CD4-positive, alpha-beta T cell (primary cell): Measurements from ENCODE around the gene INO80. TPM values are rescaled to one million over a fixed set of nuclear protein-coding genes. Genes with fewer than 3 reads are reported as not detected.
A peak's percentile ranks its signal among the peaks of the same experiment; 100 is the strongest.
"Not testable (repeated sequence)": the region's sequence is repeated elsewhere in the genome, so short reads cannot be mapped to it uniquely, and the experiment has no call there.

Experiments used
- ATAC-seq: fragments of 200-7000 bp; cut with Tn5 transposase; one replicate; pipeline ENCODE4 v1.10.0; 2022; ENCODE audit warnings: mild to moderate bottlenecking; ENCODE audit not compliant: poor library complexity
- CTCF ChIA-PET: fragments of 350-600 bp; sonication (Branson Sonifier 250); formaldehyde crosslinking; loops from one replicate; lab custom pipeline; 2021; ENCODE audit warnings: antibody characterized with exemption, inconsistent platforms; lab: Charles Lee
- POLR2A ChIA-PET: fragments of 350-600 bp; sonication (Branson Sonifier 250); formaldehyde crosslinking; loops from one replicate; lab custom pipeline; 2021; ENCODE audit warnings: antibody characterized with exemption, inconsistent platforms; lab: Charles Lee
- DNase-seq, 14 experiments: peaks; one replicate each; pipeline ENCODE4 v3.0.0-alpha.2; 2013 to 2020; ENCODE audit warnings: mixed read lengths in 2 of 14
- H3K27ac ChIP-seq, 2 donors: one replicate each; pipeline versions ENCODE4 v1.5.1 to v1.7.0; 2013; ENCODE audit warnings: low read length in 2 of 2, low read depth in 1 of 2, mild to moderate bottlenecking in 1 of 2
- H3K27me3 ChIP-seq, 2 experiments: 1 replicate in 1 of 2; 2 replicates in 1 of 2; pipeline versions ENCODE4 v1.6.1 to v1.7.0; 2013; ENCODE audit warnings: low read length in 2 of 2, control low read depth in 1 of 2, mild to moderate bottlenecking in 1 of 2, moderate library complexity in 1 of 2; ENCODE audit not compliant: insufficient read depth in 2 of 2, control insufficient read depth in 1 of 2
- H3K36me3 ChIP-seq: one replicate; pipeline ENCODE4 v1.6.1; 2013; ENCODE audit warnings: low read length, control low read depth; ENCODE audit not compliant: insufficient read depth
- H3K4me1 ChIP-seq: one replicate; pipeline ENCODE4 v1.6.1; 2013; ENCODE audit warnings: low read length, control low read depth; ENCODE audit not compliant: insufficient read depth
- H3K4me3 ChIP-seq: one replicate; pipeline ENCODE4 v1.5.1; 2013; ENCODE audit warnings: mild to moderate bottlenecking, low read length, moderate library complexity
- H3K9me3 ChIP-seq, 2 experiments: 1 replicate in 1 of 2; 2 replicates in 1 of 2; pipeline versions ENCODE4 v1.6.1 to v1.7.0; 2013; ENCODE audit warnings: low read length in 2 of 2, mild to moderate bottlenecking in 2 of 2, control low read depth in 1 of 2, moderate library complexity in 1 of 2; ENCODE audit not compliant: control insufficient read depth in 1 of 2, insufficient read depth in 1 of 2
- H3K27ac Mint-ChIP-seq: one replicate; pipeline ENCODE4 v1.8.0; 2020; ENCODE audit warnings: mixed read lengths
- H3K27me3 Mint-ChIP-seq: one replicate; pipeline ENCODE4 v1.8.0; 2021; ENCODE audit warnings: mixed read lengths
- H3K36me3 Mint-ChIP-seq: one replicate; pipeline ENCODE4 v1.8.0; 2021; ENCODE audit warnings: low read depth, mixed read lengths
- H3K4me1 Mint-ChIP-seq: one replicate; pipeline ENCODE4 v1.8.0; 2021; ENCODE audit warnings: low read depth, mixed read lengths
- H3K4me3 Mint-ChIP-seq: one replicate; pipeline ENCODE4 v1.8.0; 2020; ENCODE audit warnings: mild to moderate bottlenecking, mixed read lengths
- H3K9me3 Mint-ChIP-seq: one replicate; pipeline ENCODE4 v1.8.0; 2020; ENCODE audit warnings: mixed read lengths
- intact Hi-C, 2 experiments: fragments of 100-400 bp; cut with DNase I in 1 of 2; cut with micrococcal nuclease in 1 of 2; formaldehyde crosslinking; loops; one replicate each; pipeline versions ENCODE4 v1.15.1 to v1.9.0; 2023 to 2025; cut with DNase I, micrococcal nuclease
- total RNA-seq, 174 experiments: library from RNA in 2 of 174; stranded (reverse) in 2 of 174; gene quantifications; one replicate each; pipeline ENCODE4 v1.2.3 and lab custom pipeline; 2021 to 2026
- TF ChIP-seq, protein P1 (sequence below): fragments of 200-600 bp; IDR thresholded peaks from one replicate; pipeline ENCODE4 v1.8.0; 2022; ENCODE audit warnings: antibody characterized with exemption, mild to moderate bottlenecking

The INO80 gene
- total RNA-seq, 2 experiments from 2014 or later: 20.3 to 22.9 TPM

DNA sequence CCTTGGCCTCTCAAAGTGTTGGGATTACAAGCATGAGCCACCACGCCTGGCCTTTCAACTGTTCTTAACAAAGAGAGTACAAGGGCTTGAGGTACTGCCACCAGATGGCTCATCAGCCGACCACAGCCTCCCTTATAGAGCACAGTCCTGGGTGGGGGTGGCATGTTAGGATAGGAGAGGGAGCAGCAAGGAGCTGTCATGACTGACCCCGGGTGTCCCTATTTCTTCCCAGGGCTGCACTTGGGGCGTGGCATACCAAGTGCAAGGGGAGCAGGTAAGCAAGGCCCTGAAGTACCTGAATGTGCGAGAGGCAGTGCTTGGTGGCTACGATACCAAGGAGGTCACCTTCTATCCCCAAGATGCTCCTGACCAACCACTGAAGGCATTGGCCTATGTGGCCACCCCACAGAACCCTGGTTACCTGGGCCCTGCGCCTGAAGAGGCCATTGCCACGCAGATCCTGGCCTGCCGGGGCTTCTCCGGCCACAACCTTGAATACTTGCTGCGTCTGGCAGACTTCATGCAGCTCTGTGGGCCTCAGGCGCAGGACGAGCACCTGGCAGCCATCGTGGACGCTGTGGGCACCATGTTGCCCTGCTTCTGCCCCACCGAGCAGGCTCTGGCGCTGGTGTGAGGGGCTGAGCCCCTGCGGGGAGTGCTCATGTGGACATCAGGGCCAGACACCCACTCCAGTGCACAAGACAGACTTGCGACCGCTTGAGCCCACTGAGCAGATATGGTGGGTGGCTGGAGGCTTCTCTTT lies 160.8 kb downstream of the INO80 start:
- Histone ChIP-seq H3K4me1 (peaks cover 18% of the 10 kb centered on the region), H3K4me3 (no peak overlapping the region), H3K27ac (no peak overlapping the region), H3K27me3 (no peaks in the 10 kb centered on the region), H3K9me3 (no peaks in the 10 kb centered on the region), H3K36me3 (no peaks in the 10 kb centered on the region)
- Mint-ChIP-seq H3K4me3 (peak overlapping the region; percentile 96), H3K4me1 (peaks cover 10% of the 10 kb centered on the region), H3K27me3 (no peaks in the 10 kb centered on the region), H3K36me3 (peaks cover 9% of the 10 kb centered on the region), H3K27ac (no peak overlapping the region), H3K9me3 (no peaks in the 10 kb centered on the region)
- DNase-seq (no peak), ATAC-seq (no peak)
- intact Hi-C loops: loop anchor here in 1 of 2 experiments (10.0 kb wide), 3 partner anchors 51 to 449 kb away; partner anchors contain the start of genes KNL1 and NDUFAF1
- CTCF ChIA-PET: interaction anchor here (1.3 to 4.5 kb wide), 2 partner anchors 14 to 25 kb away, joined by 4 to 37 read pairs; no protein-coding TSS in a partner anchor
- POLR2A ChIA-PET: no interaction called here
- TF ChIP-seq, protein P1, sequence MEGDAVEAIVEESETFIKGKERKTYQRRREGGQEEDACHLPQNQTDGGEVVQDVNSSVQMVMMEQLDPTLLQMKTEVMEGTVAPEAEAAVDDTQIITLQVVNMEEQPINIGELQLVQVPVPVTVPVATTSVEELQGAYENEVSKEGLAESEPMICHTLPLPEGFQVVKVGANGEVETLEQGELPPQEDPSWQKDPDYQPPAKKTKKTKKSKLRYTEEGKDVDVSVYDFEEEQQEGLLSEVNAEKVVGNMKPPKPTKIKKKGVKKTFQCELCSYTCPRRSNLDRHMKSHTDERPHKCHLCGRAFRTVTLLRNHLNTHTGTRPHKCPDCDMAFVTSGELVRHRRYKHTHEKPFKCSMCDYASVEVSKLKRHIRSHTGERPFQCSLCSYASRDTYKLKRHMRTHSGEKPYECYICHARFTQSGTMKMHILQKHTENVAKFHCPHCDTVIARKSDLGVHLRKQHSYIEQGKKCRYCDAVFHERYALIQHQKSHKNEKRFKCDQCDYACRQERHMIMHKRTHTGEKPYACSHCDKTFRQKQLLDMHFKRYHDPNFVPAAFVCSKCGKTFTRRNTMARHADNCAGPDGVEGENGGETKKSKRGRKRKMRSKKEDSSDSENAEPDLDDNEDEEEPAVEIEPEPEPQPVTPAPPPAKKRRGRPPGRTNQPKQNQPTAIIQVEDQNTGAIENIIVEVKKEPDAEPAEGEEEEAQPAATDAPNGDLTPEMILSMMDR: no peak

DNA sequence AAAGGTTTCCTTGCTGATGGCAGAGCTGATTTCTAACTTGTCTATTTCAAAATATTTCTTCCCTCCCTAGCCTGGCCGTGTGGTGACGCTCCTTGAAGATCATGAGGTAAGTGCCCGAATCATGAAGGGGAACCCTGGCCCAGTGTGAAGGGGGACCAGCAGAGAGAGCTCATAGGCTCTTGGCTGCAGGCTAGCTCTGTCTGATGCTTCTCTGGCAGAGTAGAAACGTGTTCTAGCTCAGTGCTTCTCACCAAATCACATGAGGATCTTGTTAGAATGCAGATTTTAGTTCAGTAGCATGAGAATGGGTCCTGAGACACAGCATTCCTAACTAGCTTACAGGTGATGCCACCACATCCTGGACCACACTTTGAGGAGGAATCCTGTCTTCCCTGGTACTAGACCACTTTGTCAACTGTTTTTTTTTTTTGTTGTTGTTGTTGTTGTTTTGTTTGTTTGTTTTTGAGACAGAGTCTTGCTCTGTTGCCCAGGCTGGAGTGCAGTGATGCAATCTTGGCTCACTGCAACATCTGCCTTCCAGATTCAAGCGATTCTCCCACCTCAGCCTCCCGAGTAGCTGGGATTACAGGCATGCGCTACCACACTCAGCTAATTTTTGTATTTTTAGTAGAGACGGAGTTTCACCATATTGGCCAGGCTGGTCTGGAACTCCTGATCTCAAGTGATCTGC lies 161.8 kb downstream of the INO80 start:
- H3K27me3 Mint-ChIP-seq, H3K27ac ChIP-seq, H3K36me3 ChIP-seq, H3K36me3 Mint-ChIP-seq, H3K27me3 ChIP-seq, H3K9me3 ChIP-seq, H3K4me3 ChIP-seq, DNase-seq, H3K9me3 Mint-ChIP-seq, ATAC-seq: not testable (repeated sequence)
- POLR2A ChIA-PET: interaction anchor here (1.0 to 3.6 kb wide), 3 partner anchors 13 to 26 kb away, joined by 3 to 55 read pairs (median 5); no protein-coding TSS in a partner anchor
- CTCF ChIA-PET: interaction anchor here (1.3 to 4.5 kb wide), 3 partner anchors 13 to 51 kb away, joined by 4 to 37 read pairs (median 20); no protein-coding TSS in a partner anchor
- peak overlapping the region; percentile 96 for H3K4me3 Mint-ChIP-seq
- H3K27ac Mint-ChIP-seq: peak overlapping the region; percentile 44
- H3K4me1 ChIP-seq: peaks cover 18% of the 10 kb centered on the region
- intact Hi-C loops: loop anchor here in 1 of 2 experiments (5.0 to 10.0 kb wide), 6 partner anchors 50 to 450 kb away; partner anchors contain the start of genes CHP1, EXD1, INO80 and KNL1
- peaks cover 10% of the 10 kb centered on the region for H3K4me1 Mint-ChIP-seq

DNA sequence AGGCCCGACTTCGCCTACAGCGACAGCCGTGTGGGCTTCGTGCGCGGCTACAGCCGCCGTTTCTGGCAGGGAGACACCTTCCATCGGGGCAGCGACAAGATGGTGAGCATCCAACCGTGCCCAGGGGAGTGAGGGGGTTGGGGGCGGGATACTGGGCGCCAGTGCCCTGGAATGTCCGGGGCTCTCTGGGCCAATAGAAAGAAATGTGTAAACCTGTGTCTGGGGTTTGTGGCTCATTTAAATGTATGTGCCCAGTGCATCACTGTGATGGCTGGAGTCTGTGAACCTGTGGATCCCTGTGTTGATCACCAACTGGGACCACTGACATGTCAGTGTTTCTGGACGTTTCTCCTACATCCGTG lies 162.4 kb downstream of the INO80 start:
- H3K9me3 ChIP-seq: no peaks in the 10 kb centered on the region
- H3K4me1 ChIP-seq: peaks cover 18% of the 10 kb centered on the region
- TF ChIP-seq, protein P1: no peak
- intact Hi-C loops: loop anchor here (1.0 to 10.0 kb wide), 7 partner anchors 11 to 451 kb away; partner anchors contain the start of genes CHP1 (in 1 of the 2), EXD1 (in 1 of the 2), INO80 (in 1 of the 2) and KNL1 (in 1 of the 2)
- POLR2A ChIA-PET: interaction anchor here (0.8 to 3.6 kb wide), 12 partner anchors 11 to 389 kb away, joined by 3 to 55 read pairs (median 3); partner anchors contain the start of genes CCDC32, CHP1, EXD1 and INO80
- peaks cover 9% of the 10 kb centered on the region for H3K36me3 Mint-ChIP-seq
- peak overlapping the region; percentile 81 for H3K4me3 ChIP-seq
- H3K36me3 ChIP-seq: no peaks in the 10 kb centered on the region
- peak overlapping the region; percentile 44 for H3K27ac Mint-ChIP-seq
- no peaks in the 10 kb centered on the region for H3K9me3 Mint-ChIP-seq
- peaks cover 0 to 4% of the 10 kb centered on the region in 2 experiments for H3K27me3 ChIP-seq
- no peaks in the 10 kb centered on the region for H3K27me3 Mint-ChIP-seq
- CTCF ChIA-PET: interaction anchor here (0.5 to 4.5 kb wide), 7 partner anchors 12 to 207 kb away, joined by 3 to 37 read pairs (median 4); partner anchors contain the start of gene VPS18
- DNase-seq (no peak), ATAC-seq (peak; percentile 8)
- peak overlapping the region; percentile 96 for H3K4me3 Mint-ChIP-seq
- peaks cover 10% of the 10 kb centered on the region for H3K4me1 Mint-ChIP-seq
- no peak overlapping the region for H3K27ac ChIP-seq
